ENCODE data around the gene GULP1.

GULP1 gene

DNA sequence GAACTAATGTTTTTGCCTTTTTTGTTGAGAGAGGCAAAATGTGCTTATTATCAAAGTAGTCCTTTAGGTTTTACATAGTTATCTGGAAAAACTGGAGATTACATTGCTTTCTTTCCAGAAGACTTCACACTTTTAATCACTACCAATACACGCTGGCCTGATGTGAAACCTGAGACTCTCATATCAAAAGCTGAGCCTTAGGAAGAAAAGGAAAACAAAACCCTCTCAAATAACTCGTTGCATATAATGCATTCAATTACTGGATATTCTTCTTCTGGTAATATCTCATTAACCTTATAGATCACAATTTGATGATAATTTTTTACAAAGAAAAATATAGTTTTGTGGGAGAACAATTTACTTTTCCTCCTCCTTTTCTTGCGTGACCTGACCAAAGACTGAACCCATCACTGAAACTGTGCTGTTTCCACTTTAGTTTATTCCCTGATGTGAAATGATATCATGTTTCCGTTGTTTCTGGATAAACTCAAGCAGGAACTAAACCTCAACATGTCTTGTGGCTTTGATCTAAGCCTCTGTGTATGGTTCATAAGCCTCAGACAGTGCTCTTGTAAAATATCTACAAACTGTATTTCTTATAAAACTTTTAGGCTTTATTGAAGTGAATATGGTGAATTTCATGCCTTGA is 332.4 kb downstream of the GULP1 start:
- POLR2A ChIA-PET, result no interaction called here
- no peak for TF ChIP-seq CTCF (IDR thresholded peaks at IDR 0.05; ENCODE audit: control extremely low read depth, extremely low read depth, low read depth, missing control alignments)
- no peak for DNase-seq (ENCODE audit: extremely low spot score)
- CTCF ChIA-PET, result interaction anchor here (1.3 to 1.4 kb wide), 2 partner anchors 9 to 13 kb away, joined by 3 to 4 read pairs; no protein-coding TSS in a partner anchor

GRCh38 chr2:188627471-188627870 is 335.8 kb downstream of the GULP1 start:
- ChIA-PET POLR2A (no interaction called here), CTCF (interaction anchor here (0.8 kb wide), 1 partner anchor 10 kb away, joined by 3 read pairs; no protein-coding TSS in a partner anchor)
- no peak for DNase-seq (ENCODE audit: extremely low spot score)

DNA sequence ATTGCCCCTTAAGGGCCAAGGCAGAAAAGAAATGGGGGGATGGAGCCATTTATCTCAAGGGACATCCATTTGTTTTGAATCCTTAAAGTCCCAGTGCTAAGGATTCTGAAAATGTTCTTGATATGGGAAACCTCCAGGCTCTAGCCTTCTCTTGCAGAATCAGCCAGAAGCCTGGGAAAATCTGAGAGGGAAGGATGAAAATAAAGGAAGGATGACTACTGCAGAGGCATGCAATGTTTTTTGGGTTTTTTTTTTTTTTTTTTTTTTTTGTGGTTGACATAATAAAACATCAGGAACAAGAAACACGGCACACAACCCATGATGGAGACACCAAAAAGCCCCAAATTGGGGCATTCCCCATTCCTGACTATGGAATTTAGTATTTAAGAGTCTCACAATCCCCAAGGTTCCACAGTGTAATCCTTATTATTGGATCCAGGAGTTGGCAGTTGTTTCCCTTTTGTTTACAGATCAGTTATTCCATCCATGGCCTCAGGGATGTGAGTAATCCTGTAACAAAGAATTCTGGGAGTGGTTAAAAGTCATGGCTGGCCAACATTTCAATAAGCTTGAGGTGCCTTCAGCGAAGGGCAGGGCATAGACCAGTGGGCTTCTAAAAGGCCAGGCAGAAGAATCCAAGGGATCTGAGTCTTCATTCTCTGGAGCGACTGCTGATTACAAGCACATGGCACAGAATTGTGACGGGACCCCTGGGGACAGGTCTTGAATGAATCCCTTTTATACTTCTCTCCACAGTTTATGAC is 337.5 kb downstream of the GULP1 start:
- ChIA-PET POLR2A (no interaction called here), CTCF (interaction anchor here (1.2 kb wide), 1 partner anchor 19 kb away, joined by 3 read pairs; no protein-coding TSS in a partner anchor)
- DNase-seq (ENCODE audit: extremely low spot score), result no peak
- no peak for TF ChIP-seq CTCF (IDR thresholded peaks at IDR 0.05; ENCODE audit: control extremely low read depth, extremely low read depth, low read depth, missing control alignments)

More at GRCh38 chr2:188627471-188627870, 335.8 kb downstream of the GULP1 start:
- TF ChIP-seq CTCF (IDR thresholded peaks at IDR 0.05; ENCODE audit: control extremely low read depth, extremely low read depth, low read depth, missing control alignments), result no peak

DNA sequence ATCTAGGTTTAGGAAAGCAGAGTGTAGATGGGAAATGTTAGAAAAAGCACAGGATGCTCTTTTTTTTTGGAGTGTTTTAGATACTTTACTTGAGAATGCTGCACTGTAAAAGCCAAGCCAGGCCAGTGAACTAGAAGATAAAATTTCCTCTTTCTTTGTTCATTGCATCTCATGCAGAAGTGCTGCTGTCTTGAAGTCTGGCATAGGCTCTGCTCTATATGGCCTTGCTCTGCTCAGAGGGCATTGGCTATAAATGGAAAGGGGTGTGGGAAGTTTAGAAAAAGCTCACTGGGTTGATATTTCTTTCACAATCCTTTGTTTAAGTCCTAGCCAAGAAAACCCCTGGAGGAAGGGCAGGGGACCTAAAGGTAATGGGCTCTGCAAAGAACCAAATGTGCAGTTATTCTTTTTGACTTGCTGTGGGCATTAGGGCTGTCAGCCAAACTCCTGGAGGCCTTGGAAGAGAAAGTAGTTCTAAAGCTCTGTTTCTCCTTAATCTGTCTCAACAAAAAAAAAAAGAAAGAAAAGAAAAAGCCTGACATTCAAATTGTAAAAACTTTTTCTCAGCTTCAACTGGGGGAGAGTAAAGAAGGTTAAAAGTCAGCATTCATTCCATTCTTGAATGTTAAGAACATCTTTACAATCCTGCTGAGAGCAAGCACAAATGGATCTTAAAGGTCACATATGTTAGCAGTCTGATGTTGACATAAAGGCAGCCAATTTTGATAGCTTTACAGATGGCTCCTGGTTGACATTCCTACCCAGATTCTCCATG is 338.3 kb downstream of the GULP1 start:
- CTCF ChIA-PET, result interaction anchor here (0.9 to 1.6 kb wide), 3 partner anchors 18 to 439 kb away, joined by 3 read pairs; no protein-coding TSS in a partner anchor
- no peak for TF ChIP-seq CTCF (IDR thresholded peaks at IDR 0.05; ENCODE audit: control extremely low read depth, extremely low read depth, low read depth, missing control alignments)
- POLR2A ChIA-PET, result no interaction called here
- DNase-seq (ENCODE audit: extremely low spot score), result no peak

- POLR2A ChIA-PET, result no interaction called here
- CTCF ChIA-PET, result interaction anchor here (0.9 to 1.6 kb wide), 2 partner anchors 9 to 20 kb away, joined by 3 read pairs; no protein-coding TSS in a partner anchor
- no peak for TF ChIP-seq CTCF (IDR thresholded peaks at IDR 0.05; ENCODE audit: control extremely low read depth, extremely low read depth, low read depth, missing control alignments)
- no peak for DNase-seq (ENCODE audit: extremely low spot score)
Observed at GRCh38 chr2:188631037-188631809, 339.5 kb downstream of the GULP1 start.
